Stimulated activated CD8-positive, alpha-beta memory T cell treated with anti-CD3 and anti-CD28 coated beads, Interleukin-4, amount 100 ng/mL, for 48 hours (primary cell): Measurements from ENCODE around the gene DEDD.
A peak's percentile ranks its signal among the peaks of the same experiment; 100 is the strongest.

ENCODE experiments used
- DNase-seq: peaks from one replicate; pipeline ENCODE4 v3.0.0-alpha.2; 2020

DEDD gene

DNA sequence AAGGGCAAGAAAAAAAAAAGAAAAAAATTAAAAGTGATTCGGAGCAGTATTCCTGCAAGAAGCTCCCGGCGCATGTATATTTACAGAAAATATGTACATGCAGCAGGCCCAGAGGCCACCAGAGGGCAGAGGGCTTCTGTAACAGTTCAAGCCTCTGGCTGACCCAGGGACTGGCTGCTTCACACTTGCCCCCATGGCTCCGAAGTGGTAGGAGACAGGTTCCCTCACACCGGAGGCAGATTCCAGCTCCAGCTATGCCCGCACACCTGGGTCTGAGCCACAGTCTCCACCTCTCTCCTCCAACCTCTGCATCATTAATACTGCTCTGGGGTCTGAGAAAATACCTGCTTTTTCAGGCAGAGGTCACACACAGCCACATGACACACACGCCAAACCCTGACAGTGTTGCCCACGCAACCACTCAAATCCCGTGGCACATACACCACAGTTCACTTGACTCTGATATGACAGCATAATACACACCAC lies 60.5 kb downstream of the DEDD start:
- DNase-seq, result peak; percentile 62
